ENCODE results near the gene PRRC2B.
"Not testable (repeated sequence)": the region's sequence is repeated elsewhere in the genome, so short reads cannot be mapped to it uniquely, and the experiment has no call there.

The PRRC2B gene

GRCh38 chr9:131472085-131472484 is 78.2 kb downstream of the PRRC2B start:
- DNase-seq (ENCODE audit: low spot score) = not testable (repeated sequence)

- no peak for DNase-seq (ENCODE audit: low spot score)
These were observed 79.5 kb downstream of the PRRC2B start for GRCh38 chr9:131473198-131473885.

- DNase-seq (ENCODE audit: low spot score) = no peak
These were observed 80.0 kb downstream of the PRRC2B start for GRCh38 chr9:131473891-131474290.

GRCh38 chr9:131474711-131475110 is 80.8 kb downstream of the PRRC2B start:
- no peak for DNase-seq (ENCODE audit: low spot score)

- no peak for DNase-seq (ENCODE audit: low spot score)
These were observed 81.4 kb downstream of the PRRC2B start for GRCh38 chr9:131475111-131475955.

GRCh38 chr9:131475956-131476776 is 82.3 kb downstream of the PRRC2B start:
- no peak for DNase-seq (ENCODE audit: low spot score)

- no peak for DNase-seq (ENCODE audit: low spot score)
These were observed 83.0 kb downstream of the PRRC2B start for GRCh38 chr9:131476777-131477345.

GRCh38 chr9:131477367-131477766 is 83.5 kb downstream of the PRRC2B start:
- no peak for DNase-seq (ENCODE audit: low spot score)

- no peak for DNase-seq (ENCODE audit: low spot score)
These were observed 84.0 kb downstream of the PRRC2B start for GRCh38 chr9:131477816-131478419.

- DNase-seq (ENCODE audit: low spot score) = no peak
These were observed 84.6 kb downstream of the PRRC2B start for GRCh38 chr9:131478421-131478868.

- DNase-seq (ENCODE audit: low spot score) = no peak
These were observed 85.0 kb downstream of the PRRC2B start for GRCh38 chr9:131478911-131479310.

GRCh38 chr9:131480258-131480657 is 86.4 kb downstream of the PRRC2B start:
- peak; percentile 51 for DNase-seq (ENCODE audit: low spot score)

- DNase-seq (ENCODE audit: low spot score) = no peak
These were observed 87.8 kb downstream of the PRRC2B start for GRCh38 chr9:131481441-131482342.

- DNase-seq (ENCODE audit: low spot score) = no peak
These were observed 88.6 kb downstream of the PRRC2B start for GRCh38 chr9:131482343-131483006.

GRCh38 chr9:131483319-131484050 is 89.6 kb downstream of the PRRC2B start:
- no peak for DNase-seq (ENCODE audit: low spot score)

GRCh38 chr9:131484051-131484445 is 90.2 kb downstream of the PRRC2B start:
- DNase-seq (ENCODE audit: low spot score) = no peak

- no peak for DNase-seq (ENCODE audit: low spot score)
These were observed 90.8 kb downstream of the PRRC2B start for GRCh38 chr9:131484560-131485185.

GRCh38 chr9:131485206-131485605 is 91.3 kb downstream of the PRRC2B start:
- no peak for DNase-seq (ENCODE audit: low spot score)
